Measurements from ENCODE around the gene TMTC2.

Gene TMTC2

DNA sequence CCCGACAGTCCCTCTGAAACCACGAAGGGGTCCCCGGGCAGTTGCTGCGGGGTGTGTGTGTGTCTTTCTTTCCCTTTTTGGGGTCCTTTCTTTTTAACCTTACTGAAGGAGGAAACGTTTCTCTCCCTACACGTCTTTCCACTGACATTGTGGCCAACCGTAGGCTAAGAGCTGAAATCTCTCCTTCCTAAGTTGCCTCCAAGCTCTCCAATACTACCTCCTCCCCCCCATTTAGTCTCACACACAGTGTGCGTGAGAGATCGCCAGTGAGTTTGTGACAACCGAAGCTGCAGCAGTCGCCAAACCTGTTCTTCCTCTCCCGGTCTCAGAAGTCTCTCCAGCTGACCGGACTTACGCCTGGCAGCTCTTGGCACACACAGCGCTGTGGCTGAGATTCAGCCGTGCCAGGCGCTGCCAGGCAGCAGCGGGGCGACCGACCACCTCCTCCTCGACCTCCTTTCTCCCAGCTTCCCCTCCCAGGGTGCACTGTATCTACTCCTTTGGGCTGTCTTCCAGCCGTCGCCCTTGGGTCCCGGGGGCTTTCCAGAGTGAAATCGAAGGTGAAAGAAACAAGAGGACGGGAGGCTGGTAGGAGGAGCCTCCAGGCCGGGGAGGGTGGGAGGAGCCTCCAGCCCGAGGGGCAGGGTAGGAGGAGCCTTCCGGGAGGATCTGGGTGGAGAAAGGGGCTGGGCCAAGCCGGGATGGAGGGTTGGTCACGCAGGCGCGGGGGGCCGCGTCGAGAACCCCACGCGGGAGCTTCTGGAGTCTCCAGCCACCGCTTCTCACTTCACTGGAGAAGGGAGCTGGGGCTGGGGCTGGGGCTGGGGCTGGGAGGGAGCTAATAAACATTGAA, at the start of gene TMTC2:
Gene TMTC2, plus strand, starts transcription at position 739 of the 853 bp plus-strand sequence.
- peak; percentile 66 for DNase-seq

DNA sequence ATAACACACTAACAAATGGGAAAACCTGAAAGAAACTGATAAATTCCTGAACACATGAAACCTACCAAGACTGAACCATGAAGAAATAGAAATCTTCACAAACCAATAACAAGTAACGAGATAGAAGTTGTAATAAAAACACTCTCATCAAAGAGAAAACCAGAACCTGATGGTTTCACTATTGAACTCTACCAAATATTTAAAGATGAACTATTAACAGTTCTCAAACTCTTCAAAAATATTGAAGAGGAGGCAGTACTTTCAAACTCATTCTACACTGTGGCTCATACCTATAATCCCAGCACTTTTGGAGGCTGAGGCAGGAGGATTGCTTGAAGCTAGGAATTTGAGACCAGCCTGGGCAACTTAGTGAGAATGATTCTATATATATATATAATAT, 48.4 kb upstream of the TMTC2 start:
- DNase-seq = no peak

DNA sequence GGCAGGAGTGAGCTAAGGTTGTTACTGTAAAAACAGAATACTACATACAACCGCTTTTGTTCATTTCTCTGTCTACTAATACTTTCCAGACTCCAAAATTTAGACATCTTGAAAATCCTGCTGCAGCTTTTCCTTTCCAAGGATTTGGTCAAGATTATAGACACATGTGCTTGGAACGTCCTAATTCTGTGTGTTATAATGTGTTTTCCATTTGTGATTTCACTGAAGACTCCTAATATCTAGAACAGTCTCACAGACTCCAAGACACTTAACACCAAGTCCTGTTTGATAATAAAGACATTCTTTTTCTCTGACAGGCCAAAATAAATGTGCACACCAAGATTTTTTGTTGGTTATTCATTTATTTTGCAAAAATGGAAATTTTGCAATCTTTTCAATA, 41.8 kb upstream of the TMTC2 start:
- no peak for DNase-seq

- no peak for DNase-seq
Measured at GRCh38 chr12:82645414-82645813, 41.3 kb upstream of the TMTC2 start.

- no peak for DNase-seq
Measured at GRCh38 chr12:82647853-82648252, 38.9 kb upstream of the TMTC2 start.

DNA sequence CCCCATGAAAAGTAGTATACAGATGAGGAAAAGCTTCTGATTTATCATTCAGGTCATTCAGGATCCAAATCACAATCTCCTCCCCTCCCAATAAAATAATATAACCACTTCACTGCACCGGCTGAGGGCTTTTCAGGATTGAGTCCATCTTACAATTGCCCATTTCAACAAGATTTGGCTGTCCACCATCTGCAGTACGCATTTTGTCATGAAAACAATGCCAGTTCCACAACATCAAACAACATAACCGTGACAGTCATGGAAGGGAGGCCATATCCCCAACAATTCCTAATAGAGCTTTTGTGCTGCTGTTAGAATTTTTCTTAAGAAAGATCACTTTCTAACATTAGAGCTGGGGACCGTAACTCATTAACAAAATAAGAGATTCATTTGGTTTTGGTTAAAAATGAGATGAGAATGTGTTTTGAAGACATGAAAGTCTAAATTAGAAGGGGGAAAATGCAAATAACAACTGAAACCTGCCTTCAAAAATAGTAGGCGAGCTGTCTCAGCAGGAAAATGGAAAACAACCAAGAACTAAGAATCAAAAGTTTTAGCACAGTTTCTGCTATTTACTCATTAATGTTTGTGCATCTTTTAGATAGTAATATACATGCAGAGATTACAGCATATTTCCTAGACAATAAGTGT, 38.3 kb upstream of the TMTC2 start:
- DNase-seq = no peak

- DNase-seq = no peak
Measured at GRCh38 chr12:82650627-82651337, 35.9 kb upstream of the TMTC2 start.

GRCh38 chr12:82651489-82651888, 35.2 kb upstream of the TMTC2 start:
- DNase-seq = no peak

DNA sequence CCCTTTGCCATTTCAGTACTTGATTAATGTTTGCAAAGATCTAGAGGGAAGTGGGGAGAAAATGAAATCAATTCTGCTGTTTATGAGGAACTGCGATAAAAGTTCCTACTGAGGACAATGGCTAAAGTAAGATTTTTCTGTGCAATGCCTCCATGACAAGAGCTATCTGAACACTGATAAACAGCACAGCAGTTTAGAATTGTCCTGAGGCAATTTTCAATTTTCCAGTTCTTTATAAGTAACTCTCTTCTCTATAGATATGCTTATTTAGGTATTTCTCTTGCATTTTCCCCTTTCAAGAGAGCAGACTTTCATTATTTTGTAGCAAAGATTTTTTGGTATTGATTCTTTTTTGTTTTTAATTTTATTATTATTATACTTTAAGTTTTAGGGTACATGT, 34.6 kb upstream of the TMTC2 start:
- no peak for DNase-seq

DNA sequence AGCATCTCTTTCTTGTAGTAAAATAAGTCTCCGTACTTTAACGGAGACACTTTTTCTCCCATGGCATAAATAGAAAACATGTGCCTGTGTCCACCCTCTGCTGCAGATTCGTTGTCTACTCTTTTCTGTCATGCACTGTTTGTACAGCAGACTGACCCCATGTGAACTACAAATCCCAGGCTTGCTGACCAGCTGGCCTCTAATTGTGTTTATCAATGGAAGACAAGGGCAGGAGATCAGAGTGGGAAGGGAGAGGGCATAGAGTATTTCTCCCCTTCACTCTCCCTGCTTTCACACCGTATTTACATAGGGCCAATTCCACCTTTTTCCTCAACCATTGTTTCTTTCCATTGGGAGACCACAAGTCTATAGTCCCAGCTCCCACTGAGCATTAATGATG, 31.0 kb upstream of the TMTC2 start:
- no peak for DNase-seq

- DNase-seq = no peak
Measured at GRCh38 chr12:82659343-82660207, 27.1 kb upstream of the TMTC2 start.

DNA sequence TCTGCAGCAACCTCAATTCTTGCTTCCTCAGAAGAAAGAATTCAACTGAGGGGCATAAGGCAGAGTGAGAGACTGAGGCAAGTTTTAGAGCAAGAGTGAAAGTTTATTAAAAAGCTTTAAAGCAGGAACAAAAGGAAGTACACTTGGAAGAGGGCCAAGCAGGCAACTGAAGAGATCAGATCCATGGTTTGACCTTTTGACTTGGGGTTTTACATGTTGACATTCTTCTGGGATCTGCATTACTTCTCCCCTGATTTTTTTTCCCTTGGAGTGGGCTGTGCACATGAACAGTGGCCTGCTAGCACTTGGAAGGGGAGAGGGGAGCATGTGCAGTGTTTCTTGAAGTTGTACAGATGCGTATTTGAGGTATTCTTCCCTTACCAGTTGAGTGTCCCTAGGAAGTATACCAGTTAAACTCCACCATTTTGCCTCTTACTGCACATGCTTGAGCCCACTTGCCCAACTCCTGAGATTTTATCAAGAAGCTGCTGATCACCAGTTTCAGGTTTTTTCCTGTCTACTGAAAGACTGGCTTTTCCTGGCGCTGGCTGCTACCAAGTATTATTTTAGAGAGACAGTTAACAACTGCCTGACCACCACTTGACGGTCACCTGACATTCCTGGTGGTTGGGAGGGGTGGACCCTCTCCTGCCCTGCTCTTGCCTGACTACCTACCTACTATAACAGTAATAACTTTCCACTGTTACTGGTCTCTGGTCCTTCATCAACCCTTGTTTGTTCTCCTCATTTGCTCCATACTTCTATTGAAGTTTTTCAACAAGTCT, 26.0 kb upstream of the TMTC2 start:
- DNase-seq = no peak

GRCh38 chr12:82663893-82664292, 22.8 kb upstream of the TMTC2 start:
- DNase-seq = no peak

DNA sequence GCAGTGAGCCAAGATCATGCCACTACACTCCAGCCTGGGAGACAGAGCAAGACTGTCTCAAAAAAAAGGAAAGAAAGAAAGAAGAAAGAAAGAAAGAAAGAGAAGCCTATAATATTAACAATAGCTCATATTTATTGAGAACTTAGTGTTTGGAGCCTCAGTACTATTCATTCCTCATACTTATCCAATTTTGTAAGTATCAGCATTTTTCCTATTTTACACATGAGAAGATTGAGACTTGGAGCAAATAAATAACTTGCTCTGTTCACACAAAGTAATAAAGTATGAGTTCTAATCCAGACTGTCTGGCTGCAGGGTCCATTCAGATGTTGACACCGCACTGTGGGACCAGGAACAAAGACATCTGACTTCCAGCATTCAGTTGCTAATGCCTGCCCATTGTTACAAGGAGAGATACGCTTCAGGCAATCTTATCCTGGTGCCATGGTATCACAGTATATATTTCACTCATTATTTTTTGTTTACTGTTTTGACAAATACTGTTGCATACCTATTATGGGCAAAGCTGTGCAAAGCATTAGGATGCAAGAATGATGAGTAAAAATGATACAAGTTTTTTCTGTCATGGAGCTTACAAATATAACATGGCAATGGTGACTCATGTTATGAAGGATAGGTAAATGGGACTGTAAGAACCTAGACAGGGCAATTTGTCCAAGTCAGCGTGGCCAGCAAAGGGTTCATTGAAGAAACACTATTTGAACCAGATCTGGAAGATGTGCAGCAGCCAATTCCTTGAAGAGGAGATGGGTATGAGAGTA, 21.4 kb upstream of the TMTC2 start:
- DNase-seq = no peak

DNA sequence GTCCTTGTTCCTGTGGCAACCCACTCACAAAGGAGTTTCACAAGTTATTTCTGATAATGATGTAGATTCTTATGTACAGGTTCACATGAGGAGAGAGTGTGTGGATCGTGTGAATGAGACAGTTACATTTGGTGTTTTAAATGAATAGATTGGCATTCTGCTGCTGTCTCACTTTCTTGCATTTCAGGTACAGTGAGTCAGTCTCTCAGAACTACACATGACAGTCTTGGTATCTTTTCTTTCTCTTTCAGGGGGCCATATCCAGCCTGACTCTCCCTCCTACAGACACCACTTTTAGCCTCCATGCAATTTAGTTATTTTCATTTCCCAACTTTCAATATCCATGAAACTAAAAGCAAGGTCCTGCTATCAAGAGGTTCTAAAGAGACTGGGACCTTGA, 19.9 kb upstream of the TMTC2 start:
- DNase-seq = no peak

DNA sequence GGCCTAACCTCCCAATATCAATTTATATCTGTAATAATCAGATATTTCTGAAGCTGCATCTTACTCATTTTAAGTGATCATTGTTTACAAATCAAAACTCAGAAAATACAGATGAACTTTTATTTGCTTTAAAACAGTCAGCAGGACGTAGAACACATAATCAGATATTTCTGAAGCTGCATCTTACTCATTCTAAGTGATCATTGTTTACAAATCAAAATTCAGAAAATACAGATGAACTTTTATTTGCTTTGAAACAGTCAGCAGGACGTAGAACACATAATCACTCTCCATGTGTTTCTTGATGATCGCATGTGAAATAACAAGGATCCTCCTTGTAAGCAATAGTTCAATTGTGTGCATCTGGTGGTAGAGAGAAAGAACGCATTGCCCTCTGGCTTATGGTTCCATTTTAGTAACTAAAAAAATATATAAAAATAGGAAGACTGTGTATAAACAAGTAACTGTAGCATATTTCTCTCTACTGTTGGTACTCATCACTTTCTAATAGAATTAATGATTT, 15.0 kb upstream of the TMTC2 start:
- DNase-seq = no peak

DNA sequence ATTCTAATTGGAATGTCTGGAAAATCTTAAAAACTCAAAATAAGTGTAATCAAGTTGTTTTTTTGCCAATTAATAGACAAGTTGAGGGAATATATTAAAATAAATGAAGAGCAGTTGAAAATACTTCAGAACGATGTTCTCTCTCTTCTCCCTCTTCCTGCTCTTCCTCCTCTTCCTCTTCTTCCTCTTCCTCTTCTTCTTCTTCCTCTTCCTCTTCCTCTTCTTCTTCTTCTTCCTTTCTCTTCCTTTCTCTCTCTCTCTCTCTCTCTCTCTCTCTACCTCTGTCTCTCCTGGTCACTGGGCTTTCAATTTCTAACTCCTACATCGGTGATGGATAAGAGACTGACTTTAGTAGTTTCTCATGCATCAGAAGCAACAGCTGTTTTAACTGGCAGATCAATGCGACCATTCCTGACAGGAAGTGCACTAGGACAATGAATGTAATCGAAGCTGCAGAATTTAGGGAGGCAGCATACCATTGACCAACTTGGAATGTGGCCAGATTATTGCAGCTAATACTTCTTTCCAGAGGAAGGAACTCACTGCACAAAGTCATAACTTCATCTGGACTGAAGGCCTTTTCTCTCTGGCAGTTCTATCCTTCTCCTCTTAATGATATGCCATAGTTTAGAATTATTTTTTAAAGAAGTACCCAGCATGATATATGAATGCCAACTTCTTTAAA, 13.8 kb upstream of the TMTC2 start:
- DNase-seq = no peak

- DNase-seq = no peak
Measured at GRCh38 chr12:82673698-82674097, 13.0 kb upstream of the TMTC2 start.

DNA sequence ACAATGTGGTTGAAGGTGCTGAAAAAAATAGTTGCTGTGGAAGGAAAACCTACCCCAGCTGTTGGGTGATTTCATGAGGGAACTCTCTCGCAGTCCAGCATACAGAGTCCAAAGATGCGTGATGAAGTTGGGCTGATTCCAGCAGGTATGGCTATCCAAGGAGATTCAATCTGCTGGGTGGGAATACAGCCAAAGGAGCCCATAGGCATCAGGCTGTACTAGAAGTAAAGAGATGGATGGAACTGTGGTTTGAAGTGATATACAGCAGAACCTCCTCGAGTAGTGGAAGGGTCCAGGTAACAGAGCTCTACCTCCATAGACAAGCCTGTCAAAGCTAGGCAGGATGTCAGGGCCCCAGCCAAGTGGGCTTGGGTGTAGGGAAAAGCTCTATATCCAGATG, 11.5 kb upstream of the TMTC2 start:
- DNase-seq = no peak

- no peak for DNase-seq
Measured at GRCh38 chr12:82682326-82682725, 4.4 kb upstream of the TMTC2 start.

All from MV-4-11 (cell line).